Measurements from ENCODE around the gene ZNF213.
"Not testable (repeated sequence)": the region's sequence is repeated elsewhere in the genome, so short reads cannot be mapped to it uniquely, and the experiment has no call there.

Gene ZNF213

DNA sequence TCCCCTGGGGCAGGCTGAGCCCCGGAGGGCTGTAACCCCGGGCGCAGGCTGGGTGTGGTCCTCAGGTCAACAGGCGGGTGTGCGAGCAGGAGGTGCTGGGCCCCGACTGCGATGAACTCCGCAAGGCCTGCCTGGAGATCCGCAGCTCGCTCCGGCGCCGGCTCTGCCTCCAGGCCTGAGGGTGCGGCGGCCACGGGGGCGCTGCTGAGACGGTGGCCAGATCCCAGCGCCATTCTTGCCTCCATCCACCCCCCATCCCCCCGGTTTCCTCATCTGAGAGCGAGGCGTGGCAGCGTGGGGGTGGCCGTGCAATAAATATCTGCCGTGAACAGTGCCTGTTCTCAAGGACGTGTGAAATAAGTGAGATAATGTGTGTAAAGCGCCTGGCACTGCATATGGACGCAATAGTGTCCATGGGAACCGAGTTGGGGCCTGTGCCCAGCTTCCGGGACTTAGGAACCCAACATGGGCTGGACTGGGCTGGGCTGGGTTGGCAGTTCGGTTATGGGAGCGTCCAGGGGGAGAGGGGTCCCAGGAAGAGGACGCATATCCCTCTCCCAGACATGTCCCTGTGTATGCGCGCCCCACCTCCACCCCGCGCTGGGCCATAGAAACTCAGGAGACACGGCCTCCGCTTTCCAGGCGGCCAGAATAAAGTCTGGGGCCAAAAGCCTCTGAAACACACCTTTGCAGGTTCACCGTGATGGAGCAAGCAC is 15.0 kb downstream of the ZNF213 start:
- peak; percentile 78 for DNase-seq

DNA sequence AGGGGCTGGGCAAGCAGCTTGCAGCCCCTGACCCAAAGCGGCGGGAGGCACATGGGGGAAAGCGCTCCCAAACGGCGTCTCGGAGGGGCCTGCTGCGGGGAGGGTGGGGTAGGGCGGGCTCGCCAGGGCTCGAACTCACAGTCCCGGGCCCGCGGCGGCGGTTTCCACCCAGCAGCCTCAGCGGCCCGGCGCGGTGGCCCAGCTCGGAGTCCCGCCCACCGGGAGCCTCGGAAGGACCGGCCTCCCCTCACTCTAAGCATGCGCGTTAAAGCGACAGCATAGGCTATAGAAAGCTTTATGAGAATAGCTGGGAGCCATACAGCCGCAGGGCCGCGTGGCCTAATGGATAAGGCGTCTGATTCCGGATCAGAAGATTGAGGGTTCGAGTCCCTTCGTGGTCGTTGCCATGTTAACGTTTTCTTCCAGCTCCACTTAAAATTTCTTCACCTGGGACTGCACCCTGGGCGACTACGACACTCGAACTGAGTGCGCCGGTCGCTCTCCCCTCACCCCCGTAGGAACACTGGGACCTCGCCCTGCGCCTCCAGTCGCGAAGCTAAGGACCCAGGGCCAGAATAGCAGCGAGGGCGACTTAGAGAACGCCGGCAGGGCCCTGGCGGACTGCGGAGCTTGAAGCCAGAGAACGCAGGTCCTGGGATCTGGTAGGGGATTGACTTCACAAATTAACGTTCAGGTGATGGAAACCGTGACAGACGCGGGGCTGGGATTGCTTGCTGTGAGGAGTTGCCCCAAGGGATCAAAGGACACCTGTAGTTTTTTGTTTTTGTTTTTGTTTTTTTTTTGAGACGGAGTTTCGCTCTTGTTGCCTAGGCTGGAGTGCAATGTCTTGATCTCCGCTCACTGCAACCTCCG is 15.8 kb downstream of the ZNF213 start:
- DNase-seq, result peak; percentile 98

- DNase-seq, result no peak
Measured at GRCh38 chr16:3152027-3152276, 17.1 kb downstream of the ZNF213 start.

DNA sequence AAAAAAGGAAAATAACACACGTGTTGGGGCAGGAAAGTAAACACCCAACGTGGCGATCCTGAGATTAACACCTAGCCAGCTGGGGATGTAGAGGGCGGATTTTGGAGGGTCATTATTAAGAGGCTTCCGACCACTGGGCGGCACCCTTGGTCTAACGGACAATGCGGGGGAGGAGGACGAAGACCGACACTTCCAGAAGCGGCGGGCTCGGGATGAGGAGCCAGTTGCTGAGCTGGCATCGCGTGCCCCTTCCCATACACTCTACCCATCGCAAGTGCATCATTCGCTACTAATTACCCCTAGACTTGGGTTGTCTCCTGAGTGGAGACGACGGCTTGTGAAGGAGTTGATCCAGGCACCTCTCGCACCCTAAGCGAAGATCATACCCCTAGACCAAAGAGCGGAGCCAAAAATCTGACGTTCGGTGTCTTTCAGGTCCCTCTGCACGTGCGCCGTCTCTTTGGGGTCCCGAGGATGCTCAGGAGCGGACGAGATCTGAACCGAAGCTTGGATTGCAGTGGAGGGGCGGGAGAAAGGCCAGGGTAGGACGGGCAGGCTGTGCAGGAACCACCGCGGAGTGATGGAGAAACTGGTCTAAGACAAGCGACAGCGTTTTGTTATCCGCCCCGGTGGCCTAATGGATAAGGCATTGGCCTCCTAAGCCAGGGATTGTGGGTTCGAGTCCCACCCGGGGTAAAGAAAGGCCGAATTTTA is 17.6 kb downstream of the ZNF213 start:
- peak; percentile 95 for DNase-seq

- no peak for DNase-seq
Measured at GRCh38 chr16:3152991-3153368, 18.2 kb downstream of the ZNF213 start.

DNA sequence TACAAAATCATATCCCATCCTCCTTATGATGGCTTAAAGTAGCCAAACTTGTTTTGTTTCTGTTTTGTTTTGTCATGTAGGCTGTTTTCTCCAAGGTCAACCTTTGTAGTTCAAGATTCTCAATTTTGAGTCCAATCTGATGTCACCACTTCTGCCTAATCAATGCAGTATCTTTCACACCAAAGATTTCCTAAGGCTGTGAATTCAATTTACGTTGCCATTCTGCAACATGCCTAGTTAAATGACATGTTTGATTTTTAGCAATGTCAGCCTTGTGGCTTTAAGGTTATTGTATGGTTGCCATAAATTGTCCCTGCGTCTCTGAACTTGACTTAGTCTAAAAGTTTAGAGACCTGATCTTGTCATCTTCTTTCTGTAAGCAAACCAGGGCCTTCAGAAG is 20.4 kb downstream of the ZNF213 start:
- DNase-seq, result no peak

DNA sequence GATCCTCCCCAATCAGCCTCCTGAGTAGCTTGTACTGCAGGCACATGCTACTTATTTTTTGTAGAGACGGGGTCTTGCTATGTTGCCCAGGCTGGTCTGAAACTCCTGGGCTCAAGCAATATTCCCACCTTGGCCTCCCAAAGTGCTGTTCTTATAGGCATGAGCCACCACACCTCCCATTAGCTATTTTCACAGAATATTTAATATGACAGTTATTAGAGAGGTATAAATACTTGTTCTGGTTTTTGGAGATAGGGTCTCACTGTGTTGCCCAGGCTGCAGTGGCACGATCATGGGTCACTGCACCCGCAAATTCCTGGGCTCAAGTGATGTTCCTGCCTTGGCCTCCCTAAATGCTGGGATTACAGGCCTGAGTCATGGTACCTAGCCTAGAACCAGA is 21.1 kb downstream of the ZNF213 start:
- no peak for DNase-seq

GRCh38 chr16:3157229-3158025 is 22.6 kb downstream of the ZNF213 start:
- DNase-seq, result peak; percentile 89

GRCh38 chr16:3158026-3158509 is 23.2 kb downstream of the ZNF213 start:
- no peak for DNase-seq

DNA sequence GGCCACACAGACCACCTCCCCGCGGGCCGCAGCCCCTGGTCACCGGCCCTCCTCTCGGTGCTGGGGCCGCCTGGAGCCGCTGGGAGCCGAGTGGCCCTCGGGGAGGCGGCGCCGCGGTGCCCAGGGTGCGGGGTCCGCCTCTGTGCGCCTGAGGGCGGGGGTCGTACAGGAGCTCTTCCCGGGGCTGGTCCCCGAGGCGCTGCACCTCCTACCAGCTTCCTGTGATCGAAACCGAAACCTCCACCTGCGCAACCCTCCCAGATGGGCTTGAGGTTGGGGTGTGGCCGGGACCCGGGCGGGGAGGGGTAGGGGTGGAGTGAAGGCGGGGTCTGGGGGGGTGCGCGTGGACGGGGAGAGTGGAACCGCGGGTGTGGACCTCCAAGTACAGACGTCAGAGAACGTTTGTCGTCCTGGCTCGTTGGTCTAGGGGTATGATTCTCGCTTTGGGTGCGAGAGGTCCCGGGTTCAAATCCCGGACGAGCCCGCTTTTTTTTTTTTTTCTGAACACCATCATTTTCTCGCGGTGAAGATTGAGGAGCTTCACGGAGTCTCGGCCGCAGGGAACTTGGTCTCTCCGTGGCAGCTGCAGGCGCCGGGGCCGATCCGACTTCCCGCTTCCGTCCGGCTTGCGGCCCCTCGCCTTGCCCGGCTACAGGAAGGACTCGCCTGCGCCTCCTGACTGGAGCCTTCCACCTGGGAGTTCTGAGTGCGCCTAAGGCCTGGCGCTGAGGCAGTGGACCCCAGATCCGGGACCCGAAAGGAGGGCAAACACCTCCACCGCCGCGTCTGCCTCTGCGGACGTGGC is 23.9 kb downstream of the ZNF213 start:
- peak; percentile 90 for DNase-seq

DNA sequence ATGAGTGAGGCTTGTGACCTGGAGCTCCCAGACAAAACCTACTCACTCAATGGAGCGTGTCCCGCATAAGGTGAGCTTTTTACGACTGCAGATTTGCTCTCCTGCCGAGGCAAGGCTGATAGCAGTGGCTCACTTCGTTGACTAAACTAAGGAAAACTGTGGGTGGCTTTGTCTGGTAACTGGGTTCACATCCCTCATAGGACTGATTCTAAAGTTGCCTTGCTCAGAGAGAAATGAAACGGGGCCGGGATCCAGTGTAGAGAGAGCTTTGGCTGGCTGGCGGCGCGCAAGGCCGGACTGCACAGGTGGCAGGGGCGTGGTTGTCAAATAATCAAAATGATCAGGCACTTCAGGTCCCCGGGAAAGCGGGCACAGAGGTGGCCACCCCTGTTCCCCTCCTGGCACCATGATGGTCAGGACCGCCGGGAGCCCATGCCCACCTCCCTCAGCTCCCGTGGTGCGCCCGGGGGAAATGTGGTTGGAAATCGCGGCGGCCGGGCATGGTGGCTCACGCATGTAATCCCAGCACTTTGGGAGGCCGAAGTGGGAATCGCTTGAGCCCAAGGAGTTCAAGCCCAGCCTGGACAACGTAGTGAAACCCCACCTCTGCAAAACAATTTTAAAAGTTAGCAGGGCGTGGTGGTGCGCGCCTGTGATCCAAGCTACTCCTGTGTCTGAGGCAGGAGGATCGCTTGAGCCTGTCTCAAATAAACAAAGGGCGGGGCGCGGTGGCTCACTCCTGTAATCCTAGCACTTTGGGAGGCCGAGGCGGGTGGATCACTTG is 26.6 kb downstream of the ZNF213 start:
- no peak for DNase-seq

DNA sequence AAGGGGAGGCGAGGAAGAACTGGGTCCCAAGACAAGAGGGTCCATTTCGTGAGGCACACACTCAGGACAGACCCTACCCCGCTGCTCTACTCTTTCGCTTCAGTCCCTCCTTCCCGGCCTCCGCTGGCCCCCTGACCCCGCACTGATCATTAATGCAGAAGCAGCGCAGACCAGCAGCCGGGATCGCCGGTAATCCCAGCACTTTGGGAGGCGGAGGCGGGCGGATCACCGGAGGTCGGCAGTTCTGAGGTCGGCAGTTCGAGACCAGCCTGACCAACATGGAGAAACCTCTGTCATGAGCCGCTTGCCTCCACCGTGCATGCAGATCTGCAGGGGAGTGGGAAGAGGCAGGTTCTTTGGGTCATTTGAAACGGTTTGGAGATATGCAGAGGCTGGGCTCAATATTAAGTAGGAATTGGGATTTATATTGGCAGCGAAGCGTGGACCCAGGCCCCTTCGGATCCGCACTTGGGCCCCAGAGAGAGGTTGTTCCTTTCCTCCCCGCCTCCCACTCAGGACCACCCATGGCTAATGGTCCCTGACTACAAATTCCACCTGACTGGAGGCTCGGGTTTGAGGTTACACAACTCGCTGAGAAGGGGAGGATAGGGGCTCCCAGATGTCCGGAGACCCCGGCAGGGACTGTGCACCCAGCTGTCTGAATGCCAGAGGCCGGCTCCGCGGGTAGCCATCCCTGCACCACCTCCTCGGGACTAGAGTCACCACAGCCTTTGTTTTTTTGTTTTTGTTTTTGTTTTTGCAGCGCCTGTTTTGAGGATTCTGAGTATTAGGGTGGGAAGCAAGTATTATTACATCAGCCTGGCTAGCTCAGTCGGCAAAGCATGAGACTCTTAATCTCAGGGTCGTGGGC is 29.5 kb downstream of the ZNF213 start:
- DNase-seq, result no peak

- DNase-seq, result no peak
Measured at GRCh38 chr16:3165111-3165822, 30.4 kb downstream of the ZNF213 start.

- DNase-seq, result no peak
Measured at GRCh38 chr16:3166505-3166886, 31.7 kb downstream of the ZNF213 start.

DNA sequence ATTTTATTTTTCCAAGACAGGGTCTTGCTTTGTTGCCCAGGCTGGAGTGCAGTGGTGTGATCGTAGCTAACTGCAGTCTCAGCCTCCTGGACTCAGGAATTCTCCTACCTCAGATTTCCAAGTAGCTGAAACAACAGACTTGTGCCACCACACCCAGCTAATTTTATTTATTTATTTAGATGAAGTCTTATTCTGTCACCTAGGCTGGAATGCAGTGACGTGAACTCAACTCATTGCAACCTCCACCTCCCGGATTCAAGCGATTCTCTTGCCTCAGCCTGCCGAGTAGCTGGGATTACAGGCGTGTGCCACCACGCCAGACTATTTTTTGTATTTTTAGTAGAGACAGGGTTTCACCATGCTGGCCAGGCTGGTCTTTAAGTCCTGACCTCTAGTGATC is 33.9 kb downstream of the ZNF213 start:
- not testable (repeated sequence) for DNase-seq

- no peak for DNase-seq
Measured at GRCh38 chr16:3170440-3171180, 35.8 kb downstream of the ZNF213 start.

GRCh38 chr16:3171181-3171854 is 36.5 kb downstream of the ZNF213 start:
- DNase-seq, result no peak

All from femur (tissue), 1 donor.